Stimulated activated CD8-positive, alpha-beta memory T cell treated with anti-CD3 and anti-CD28 coated beads, Interleukin-2, amount 100 ng/mL, for 1 hour (primary cell): ENCODE measurements around the gene FOXO3.

Experiments
- DNase-seq, 2 donors: peaks; one replicate each; pipeline ENCODE4 v3.0.0-alpha.2; 2020; ENCODE audit warnings: low read depth in 2 of 2

The FOXO3 gene

DNA sequence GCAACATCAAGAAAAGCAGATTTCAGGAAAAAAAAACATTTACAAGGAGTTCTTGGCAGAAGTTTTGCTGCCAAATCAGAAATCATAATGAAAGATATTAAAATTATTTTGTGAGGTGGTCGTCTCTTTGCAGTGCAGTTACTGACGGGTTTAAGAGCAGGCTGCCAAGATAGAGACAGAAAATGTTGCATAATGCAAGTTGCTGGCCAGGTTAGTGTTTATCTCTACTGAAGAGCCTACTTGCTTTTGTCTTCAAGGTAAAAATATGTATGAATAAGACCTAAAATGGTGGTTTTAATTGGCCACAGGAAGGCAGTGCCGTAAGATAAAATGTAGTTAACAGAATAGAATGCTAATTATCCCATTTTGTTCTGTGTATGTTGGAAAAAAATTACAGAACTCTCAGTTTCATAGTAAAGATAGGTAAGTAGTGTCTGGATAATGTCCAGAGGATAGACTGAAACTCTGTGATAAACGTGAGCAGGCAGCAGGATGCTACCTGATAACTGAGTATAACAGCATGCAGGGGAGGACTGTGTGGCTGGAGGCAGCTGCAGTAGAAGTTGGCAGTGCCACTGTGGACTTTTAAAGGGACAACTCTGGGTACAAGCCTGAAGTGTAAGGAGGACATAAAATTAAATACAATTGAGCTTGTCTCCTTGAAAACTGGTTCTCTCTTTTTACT lies 13.9 kb downstream of the FOXO3 start:
- DNase-seq, result no peak

DNA sequence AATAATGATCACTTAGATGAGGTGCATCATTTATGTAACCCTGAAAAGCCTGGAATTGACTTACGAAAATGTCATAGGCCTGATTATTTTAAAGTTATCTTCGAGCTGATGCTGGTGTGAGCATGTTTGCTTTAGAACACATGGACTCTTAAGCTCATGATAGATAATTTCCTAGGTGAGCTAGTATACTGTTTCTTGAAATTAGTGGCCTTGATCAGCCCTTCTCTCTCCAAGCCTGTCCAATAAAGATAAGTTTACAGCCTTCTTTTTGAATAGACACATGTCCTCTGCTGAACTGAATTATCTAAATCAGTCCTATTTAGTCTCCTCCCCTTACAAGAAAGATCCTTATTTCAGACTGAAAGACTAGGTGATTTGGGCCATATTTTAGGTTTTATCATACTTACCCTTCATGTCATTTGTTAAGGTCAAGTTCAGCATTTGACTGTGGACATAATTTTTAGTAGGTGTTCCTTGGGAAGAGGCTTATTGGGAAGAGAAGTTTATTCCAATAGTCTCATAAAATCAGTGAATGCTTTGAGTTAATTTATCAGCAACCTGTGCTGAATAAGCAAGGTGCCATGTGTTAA lies 15.3 kb downstream of the FOXO3 start:
- no peak for DNase-seq

DNA sequence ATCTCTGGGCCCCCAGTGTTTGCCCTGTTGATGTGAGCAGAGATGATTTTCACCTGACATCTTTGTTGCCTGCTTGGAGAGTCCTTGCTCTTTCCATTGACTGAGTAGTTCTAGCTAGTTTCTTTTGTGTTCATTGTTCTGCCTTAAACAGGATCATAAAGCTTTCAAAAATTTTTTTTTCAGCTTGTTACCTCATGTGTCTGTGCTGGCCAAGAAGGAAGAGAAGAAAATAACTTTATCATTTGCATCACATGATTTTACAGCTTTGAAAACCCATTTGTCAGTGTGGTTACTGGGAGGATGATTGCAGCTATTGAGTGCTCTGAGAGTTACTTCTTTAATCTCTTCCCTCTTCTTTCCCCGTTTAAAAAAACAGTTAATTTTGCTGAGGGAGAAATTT lies 16.0 kb downstream of the FOXO3 start:
- no peak for DNase-seq

DNA sequence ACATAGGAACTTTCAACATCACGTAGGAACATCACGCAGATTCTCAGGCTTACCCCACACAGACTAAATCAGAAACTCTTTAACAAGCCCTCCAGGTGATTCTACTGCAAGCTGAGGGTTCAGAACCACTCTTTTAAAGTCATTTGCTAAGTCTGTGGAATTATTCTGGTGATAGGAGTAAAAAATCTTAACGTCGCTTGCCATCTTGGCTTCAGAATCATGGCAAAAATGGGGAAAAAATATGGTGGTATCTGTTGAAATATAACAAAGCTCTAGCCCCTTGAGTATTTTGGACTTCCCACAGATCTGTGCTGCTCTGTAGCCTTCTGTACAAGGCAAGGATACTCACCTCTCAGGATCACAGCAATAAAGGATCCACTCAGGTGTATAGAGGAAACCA lies 17.4 kb downstream of the FOXO3 start:
- DNase-seq, result no peak

DNA sequence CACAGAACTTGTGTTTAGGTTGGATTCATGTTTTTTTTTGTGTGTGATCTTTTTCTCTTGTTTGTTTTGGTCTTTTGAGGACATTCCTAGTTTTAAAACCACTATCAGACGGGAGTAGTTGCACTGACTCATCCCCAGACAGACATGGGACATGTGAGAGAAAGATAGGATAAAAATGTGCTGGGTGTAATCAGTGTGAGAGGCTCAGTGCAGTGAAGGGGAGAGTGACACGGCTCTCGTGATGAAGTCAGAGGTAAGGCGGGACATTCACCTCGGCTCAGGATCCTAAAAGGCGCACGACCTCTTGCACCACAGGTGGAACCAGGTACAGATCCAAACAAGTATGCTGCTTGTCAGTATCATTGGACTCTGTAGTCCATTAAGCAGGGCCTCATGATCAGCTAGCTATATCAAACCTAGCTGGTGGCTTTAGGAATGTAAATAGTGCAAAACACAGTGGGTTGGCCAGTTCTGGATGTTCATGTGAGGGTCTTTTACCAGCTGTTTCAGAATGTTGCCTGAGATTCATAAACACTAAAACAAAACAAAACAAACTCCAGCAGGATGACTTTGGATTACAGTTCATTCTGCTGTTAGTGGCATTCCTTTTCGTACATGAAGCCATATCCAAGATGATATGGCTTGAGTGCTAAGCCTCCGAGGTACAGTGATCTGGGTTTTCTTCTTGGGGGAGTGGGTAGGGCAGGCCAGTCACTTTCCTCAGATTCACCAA lies 18.0 kb downstream of the FOXO3 start:
- no peak for DNase-seq

DNA sequence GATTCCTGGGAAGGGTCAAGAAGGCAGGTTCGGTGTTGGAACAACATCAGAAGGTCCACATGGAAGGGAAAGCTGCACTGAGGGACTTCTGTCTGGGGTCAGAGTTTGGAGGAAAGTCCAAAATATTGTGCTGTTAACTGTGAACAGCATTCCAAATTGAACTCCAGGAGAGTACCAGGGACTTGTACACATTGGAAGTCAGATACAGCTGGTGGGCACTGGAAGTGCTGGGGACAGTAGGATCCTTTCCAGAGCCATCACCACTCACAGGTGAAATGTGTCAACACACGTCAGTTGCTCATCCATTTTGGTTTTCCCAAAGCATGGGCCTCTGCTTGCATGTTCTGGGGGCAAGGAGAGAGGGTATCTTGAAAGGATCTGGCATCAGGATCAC lies 18.6 kb downstream of the FOXO3 start:
- no peak for DNase-seq

DNA sequence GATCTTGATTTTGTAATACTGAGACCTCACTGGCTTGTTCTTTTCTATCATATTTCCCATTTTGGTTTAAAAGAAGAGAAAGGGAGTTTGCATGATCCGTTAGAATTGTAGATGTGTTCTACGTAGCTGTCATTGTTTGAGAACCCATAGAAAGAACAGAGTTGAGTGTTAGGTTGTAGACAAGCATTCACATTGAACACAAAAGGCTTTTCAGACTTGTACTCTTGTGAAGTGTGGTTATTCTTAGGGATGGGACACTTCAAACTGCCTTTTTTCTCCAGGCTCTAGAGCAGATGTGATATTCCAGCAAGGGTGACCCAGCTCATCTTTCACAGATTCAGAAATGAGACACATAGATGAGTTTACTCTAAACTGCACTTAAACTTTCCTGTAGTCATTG lies 19.9 kb downstream of the FOXO3 start:
- DNase-seq, result no peak

DNA sequence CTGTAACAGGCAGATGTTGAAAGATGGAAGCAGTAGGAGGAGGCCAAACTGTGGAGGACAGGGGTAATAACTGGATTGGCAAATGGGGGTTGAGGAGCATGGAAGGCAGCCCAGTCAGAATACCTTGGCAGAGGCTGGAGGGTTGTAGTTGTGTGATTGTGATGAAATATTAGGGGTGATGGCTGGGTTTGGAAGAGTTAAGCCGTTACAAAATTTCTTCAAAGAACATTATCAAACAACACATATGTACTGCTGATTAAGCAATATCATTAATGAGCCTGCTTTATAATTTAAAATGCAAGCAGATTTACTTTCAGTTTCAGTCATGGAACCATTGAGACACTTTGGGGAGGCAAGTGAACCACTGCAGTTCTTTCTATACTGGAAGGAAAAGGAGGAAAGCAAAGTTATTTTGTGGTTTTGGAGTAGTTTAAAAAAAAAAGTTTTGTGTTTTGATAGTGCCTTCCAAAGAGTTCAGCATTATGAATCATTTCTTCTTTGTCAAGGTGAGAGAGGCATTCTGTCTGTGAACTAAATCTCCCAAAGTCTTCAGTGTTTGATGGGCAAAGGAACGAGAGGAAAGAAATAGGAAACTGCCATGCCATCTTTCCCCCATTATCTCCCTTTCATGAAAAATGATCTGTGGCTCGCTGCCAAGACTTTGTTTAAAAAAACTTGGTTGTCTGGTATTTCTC lies 20.7 kb downstream of the FOXO3 start:
- no peak for DNase-seq

DNA sequence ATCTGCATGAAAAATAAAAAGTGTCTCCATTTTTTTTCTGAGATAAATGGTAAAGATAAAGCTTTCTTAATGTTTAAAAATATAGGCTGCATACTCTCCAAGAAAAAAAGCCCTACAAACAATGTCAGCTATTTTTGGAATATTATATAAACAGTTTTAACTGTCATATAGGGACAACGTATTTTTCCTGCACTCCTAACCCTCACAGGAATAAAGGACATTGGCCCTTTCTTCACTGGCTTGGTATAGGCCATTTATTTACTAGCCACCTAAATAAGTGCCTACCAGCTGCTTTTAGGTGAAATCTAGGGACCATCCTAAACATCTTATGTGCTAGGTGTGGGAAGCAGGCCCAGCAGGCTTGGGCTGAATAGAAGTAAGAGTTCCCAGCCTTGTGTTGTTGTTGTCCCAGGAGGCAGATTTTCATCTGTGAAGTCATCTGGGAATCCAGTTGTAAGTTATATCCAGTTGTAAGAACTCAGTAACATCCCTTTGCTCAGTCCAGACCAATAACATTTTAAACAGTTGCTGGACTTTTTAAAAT lies 21.3 kb downstream of the FOXO3 start:
- DNase-seq, result no peak

DNA sequence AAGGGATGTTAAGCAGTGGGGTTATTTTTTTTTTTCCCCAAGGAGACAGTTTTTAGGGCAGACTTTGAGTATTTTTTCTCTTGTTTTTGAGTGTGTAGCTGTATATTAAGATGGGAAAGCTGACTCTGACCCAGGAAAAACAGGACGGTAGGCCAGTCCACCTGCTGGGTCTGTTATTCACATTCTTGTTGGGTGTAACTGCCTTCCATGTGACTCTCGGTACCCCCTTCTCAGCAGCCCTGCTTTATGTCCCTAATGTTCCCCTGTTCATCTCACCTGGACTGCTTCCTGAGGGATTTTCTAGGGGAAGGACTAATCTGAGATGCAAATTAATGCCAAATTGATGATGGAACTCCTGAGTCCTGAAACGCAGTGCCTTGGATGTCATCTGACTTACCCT lies 21.9 kb downstream of the FOXO3 start:
- DNase-seq, result no peak

DNA sequence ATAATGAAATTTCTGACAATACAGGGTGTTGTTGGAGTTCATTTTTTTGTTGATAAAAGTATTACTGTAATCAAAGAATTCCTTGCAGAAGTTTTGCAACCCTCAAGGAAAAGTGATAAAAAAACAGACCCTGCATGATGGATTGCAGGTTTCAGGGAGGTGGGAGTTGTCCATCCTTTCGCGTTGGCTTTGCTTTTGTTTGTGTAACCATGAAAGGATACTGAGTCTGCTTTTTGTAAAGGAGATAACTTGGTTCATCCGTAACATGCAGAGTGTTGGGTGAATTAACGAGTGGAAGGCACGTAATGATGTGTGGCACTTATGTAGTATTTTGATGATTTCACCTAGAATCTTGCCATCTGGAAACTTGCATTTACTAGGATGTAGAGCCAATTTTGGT lies 23.6 kb downstream of the FOXO3 start:
- no peak for DNase-seq

DNA sequence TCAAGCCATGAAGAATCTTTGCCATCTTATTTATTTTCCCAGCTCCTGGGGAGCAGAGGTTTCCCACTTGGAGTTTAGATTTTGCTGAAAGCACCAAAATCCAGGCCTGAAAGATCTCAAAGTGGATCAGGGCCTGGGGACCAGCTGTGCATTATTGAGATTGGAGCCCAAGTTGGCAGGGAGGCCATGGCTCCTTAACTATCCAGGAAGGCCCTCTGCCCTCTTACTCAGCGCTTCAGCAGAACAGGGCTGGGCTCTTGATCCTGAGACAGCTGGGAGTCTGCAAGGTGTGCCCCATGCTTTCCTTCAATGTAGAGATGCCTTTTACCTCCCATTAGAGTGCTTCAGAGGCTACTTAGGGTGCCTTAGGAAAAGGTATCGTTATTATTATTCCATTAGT lies 24.6 kb downstream of the FOXO3 start:
- no peak for DNase-seq

DNA sequence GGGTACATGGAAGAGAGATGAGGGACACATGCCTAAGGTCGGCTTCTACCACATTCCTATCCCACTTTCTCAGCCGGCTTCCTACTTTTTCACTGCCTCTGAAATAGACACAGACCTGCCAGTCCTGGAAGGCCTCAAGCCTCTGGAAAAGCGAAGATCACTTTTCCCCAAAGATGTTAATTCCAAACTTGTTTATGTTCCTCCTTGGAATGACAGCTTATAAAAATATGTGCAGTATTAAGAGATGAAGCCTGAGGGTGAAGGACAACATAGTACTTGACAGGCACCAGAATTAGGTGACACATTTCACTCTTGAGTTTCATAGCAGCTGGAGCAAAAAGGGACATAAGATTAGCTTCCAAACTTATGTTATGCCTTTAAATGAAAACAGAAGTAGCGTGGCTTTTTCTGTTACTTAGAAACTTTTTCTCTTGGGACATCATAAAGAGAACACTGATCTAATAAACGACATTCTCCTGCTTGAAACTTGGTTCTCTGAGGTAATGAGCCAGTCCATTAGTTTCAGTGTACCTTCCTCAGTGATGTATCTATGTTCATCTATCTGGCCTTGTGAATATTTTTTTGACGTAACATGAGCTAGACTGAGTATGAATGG lies 25.3 kb downstream of the FOXO3 start:
- no peak for DNase-seq

DNA sequence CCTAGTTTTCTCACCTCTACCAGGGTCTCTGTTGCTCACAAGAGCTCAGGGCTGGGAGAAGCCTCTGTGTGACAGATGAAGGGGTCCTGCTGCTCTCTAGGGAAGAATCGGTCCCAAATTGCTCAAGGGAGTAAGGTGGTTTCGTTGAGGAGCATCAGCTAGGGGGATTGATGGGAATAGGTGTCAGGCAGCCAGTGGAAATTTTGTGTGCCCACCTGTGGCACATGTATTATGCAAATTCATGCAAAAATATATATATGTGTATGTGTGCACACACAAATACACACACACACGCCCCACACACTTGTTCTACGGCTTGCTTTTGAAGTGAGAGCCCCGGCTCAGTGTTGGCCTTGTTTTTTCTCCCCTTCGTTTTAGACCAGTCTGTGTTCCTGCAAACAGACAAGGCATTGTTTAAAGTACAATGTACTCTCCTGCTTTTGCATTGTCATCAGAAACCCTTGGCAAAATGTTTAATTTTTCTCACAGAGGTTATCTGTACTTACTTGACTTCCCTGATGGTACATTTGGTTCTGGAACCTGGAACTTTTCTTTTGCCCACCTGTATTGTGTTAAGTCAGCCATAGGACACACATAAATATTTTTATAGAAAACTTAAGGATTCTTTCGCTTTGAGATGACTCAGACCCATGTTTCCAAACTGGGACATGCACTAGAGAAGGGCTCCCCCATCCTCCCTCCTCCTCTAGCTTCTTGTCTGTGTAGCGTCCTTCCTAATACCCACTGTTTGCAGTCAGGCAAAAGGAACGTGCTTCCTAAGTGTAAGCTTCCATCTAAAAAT lies 26.7 kb downstream of the FOXO3 start:
- DNase-seq, result no peak

DNA sequence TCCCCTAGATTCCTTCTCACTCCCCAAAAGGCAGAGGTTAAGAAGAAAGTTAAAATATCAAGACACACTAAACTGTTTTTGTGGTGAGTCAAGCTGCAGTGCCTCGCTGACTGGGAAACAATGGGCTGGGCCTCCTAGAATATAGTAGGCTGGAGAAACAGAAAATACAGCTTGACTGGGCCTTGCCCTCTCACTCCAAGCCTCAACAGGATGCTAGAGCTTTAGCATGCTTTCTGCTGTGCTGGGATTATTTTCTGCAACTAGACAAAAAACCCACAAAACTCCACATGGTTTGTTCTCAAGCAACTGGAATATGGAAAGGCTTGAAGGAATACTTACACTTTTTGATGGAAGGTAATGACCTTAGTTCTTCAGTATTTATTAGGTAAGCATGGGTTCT lies 27.9 kb downstream of the FOXO3 start:
- DNase-seq, result no peak

DNA sequence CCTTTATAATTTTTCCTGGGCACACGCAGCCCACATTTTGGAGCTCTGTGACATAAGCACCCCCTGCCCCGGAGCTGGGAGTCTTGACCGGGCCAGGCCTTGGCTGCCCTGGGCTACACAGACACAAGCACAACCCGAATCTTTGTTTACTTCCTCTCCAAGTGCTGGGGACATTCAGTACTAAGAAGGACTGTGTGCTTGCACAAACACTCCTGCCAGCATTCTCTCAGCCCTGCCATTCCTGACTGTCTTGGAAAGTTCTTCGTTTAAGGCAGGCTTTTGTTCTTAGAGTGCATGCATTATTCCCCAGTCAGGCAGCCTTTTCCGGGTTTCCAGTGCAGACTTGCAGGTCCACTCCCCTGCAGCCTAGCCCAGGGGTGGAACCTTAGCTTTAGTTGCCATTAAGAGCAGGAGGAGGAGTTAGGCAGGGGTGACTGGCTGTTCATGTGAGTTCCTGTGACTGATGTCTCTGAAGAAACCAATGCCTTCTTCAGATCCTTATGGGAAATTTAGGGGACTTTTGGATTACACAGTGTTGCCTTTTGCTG lies 28.6 kb downstream of the FOXO3 start:
- no peak for DNase-seq

DNA sequence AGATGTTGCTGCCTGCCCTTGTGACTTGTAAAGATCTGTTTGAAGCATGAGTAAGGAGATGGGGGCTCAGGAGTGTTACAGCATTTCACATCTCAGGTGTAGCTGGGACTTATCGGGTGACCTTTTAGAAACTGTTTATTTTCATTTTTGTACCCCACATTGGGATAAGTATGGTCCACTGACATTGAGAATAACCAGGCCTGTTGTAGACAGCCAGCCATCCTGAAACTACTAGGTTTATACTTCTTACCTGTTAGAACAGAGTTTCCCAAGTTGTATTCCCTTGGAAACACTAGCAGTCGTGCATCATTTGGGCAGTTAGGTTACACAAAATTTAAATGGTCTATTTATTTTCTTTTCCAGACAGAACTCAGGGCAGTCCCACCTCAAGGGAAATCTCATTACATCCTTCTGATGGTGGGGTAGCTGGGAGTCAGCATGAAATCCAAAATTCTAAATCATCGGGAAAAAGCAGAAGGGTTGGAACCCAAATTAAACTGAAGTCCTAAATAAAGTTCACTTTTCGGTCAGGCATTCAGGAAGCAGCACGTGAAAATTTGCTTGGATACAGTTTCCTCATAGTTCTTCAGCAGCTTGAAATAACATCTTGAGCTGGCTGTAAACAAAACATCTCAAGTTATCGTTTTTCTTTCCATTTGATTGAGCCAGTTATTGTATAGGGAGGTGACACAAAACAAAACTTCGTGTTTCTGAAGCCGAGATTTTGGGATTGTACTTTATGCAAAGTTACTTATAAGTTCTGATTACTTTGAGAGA lies 30.5 kb downstream of the FOXO3 start:
- no peak for DNase-seq

DNA sequence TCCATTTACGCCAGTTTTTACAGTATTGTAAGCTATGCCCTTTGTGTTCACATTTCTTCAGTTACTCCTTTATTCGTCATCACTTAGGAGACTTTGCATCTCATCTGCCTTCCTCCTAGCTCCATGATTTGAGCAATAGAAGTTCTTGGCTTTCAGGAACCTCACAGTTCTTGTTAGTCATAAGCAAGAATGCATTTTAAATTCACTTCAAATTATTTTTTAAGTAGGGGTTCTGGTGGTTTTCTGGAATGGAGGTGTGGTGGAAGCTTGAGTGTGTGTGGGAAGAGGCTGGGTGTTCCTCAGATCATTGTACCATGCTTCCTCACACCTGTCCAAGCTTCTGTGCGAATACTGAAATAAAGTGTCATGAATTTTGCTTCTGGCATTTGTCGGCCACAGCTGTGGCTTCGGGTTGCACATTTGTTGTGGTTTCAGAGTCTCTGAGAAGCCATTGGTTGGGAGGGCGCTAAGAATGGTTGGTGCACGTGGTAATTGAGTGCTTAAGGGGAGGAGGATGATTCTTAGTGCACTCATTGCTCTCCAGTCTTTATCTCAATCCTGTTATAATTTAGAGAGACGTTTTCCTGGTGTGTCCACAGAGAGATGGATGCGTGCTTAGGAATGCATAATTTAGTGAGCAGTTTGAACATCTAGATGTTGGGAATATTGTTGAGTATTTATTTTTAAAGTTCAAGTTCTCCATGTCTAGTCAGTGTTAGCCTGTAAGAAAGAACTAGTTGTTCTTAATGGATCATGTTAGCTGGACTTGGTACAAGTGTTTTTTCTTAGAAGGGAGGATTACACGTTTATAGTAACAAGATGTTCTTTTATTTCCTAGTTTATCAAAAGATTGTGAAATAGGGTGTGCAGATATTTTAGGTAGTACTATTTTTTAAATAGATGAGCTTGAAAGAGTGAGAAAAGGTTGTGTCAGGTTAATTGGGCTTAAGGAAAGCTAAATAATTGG lies 31.9 kb downstream of the FOXO3 start:
- DNase-seq, result peak; percentile 12 to 29

DNA sequence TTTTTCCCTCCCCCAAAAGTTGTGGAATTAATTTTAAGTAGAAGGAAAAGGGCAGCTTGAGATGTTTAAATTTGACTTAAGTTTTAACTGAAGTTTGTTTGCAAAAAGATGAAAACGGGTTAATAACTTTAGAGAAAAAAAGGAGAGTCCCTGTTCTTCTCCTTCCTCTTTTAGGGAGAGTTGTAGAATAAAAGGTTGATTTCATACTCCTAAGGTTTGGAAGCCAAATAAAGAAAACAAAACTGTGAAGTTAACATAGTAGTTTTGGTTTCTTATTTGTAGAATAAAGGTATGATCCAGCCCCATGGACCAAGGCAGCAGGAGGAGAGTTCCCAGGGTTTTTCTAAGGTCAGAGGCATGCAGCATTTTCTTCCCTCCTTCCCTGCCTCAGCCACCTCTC lies 33.4 kb downstream of the FOXO3 start:
- no peak for DNase-seq
